Measurements from ENCODE around the gene OSCP1. TPM values are rescaled to one million over a fixed set of nuclear protein-coding genes. Genes with fewer than 3 reads are reported as not detected.

Gene OSCP1
- total and polyA plus RNA-seq, 2 donors (not counting 3 experiments of a cell fraction or from before 2014, with no cell fraction given): 4.6 to 8.3 TPM

- FAIRE-seq: no peak
- Histone ChIP-seq H3K36me3 (ENCODE audit: control insufficient read depth in 2 of 2, extremely low read depth in 1 of 2, insufficient read depth in 2 of 2, low read length in 2 of 2) (peaks cover 5 to 11% of the 10 kb centered on the region in 2 experiments), H3K27me3 (ENCODE audit: control insufficient read depth in 2 of 2, insufficient read depth in 2 of 2, low read length in 2 of 2) (no peaks in the 10 kb centered on the region), H3K79me2 (ENCODE audit: control insufficient read depth, insufficient read depth, low read length) (peaks cover 13% of the 10 kb centered on the region), H2AFZ (ENCODE audit: low read depth, low read length) (peak overlapping the region; percentile 63), H3K4me1 (ENCODE audit: control insufficient read depth, extremely low read depth, insufficient read depth, low read length) (peaks cover 10% of the 10 kb centered on the region), H4K20me1 (replicated peaks; ENCODE audit: control insufficient read depth, extremely low read depth, insufficient read depth, low read length) (no peaks in the 10 kb centered on the region), H3K27ac (ENCODE audit: insufficient read depth, low read depth, low read length) (peak overlapping the region; percentile 87), H3K9ac (replicated peaks; ENCODE audit: extremely low read depth, insufficient read depth, low read length) (peak overlapping the region; percentile 92), H3K4me3 (replicated peaks in 1 of 3; ENCODE audit: insufficient read depth in 1 of 3, low read depth in 1 of 3, low read length in 3 of 3) (peak overlapping the region; percentile 63 to 86 (median 85)), H3K9me1 (replicated peaks; ENCODE audit: control insufficient read depth, extremely low read depth, insufficient read depth, low read length) (no peaks in the 10 kb centered on the region), H3K9me3 (replicated peaks; ENCODE audit: control insufficient read depth, insufficient read depth, low read length) (no peaks in the 10 kb centered on the region), H3K4me2 (ENCODE audit: insufficient read depth, low read length) (peak overlapping the region; percentile 81)
- no peak for DNase-seq (ENCODE audit: low read depth, low spot score)
- ChIA-PET POLR2A (no interaction called here), CTCF (interaction anchor here (1.0 to 1.3 kb wide), 2 partner anchors 9 to 120 kb away, joined by 3 to 4 read pairs; no protein-coding TSS in a partner anchor)
- TF ChIP-seq FOS (IDR thresholded peaks at IDR 0.05; ENCODE audit: borderline replicate concordance, insufficient read depth, low read length): no peak
- TF ChIP-seq MAX (IDR thresholded peaks at IDR 0.05; ENCODE audit: insufficient read depth, insufficient read length): no peak
- TF ChIP-seq JUN (IDR thresholded peaks at IDR 0.05; ENCODE audit: borderline replicate concordance, insufficient read depth, insufficient read length, low read depth): no peak
- TF ChIP-seq GATA2 (IDR thresholded peaks at IDR 0.05; ENCODE audit: insufficient read depth, insufficient read length, low read depth, low read length): no peak
- no peak for TF ChIP-seq POLR2AphosphoS5 (IDR thresholded peaks at IDR 0.05; ENCODE audit: insufficient read depth, low read depth, low read length)
- TF ChIP-seq MYC (IDR thresholded peaks at IDR 0.05; ENCODE audit: low read depth, low read length): no peak
- TF ChIP-seq EZH2 (IDR thresholded peaks at IDR 0.05; ENCODE audit: borderline replicate concordance, low read depth, low read length, severe bottlenecking): no peak
- no peak for TF ChIP-seq POLR2A (IDR thresholded peaks at IDR 0.05; ENCODE audit: low read depth, low read length)
- no peak for TF ChIP-seq CTCF (IDR thresholded peaks at IDR 0.05; ENCODE audit: extremely low read depth in 1 of 2, insufficient read depth in 1 of 2, low read depth in 1 of 2, low read length in 2 of 2)
- intact Hi-C loops (cut with micrococcal nuclease): no loop called here
- dilution Hi-C loops (cut with MboI; ENCODE audit: extremely low pct_ligation_motif_present, low sequenced_read_pairs): no loop called here
- no TSS peak for BruUV-seq (replicated peaks)
Measured at GRCh38 chr1:36463463-36463802, 13.2 kb upstream of the OSCP1 start.

Measured in endothelial cell of umbilical vein (primary cell).